ENCODE measurements around the gene CTDSP1. TPM values are rescaled to one million over a fixed set of nuclear protein-coding genes. Genes with fewer than 3 reads are reported as not detected.

CTDSP1 gene
- total RNA-seq, 1 experiment from 2014 or later, result 25.4 TPM

GRCh38 chr2:218419630-218420216 lies 20.1 kb downstream of the CTDSP1 start:
- no peak for TF ChIP-seq SP1 (CRISPR knock-in tag; conservative IDR thresholded peaks at IDR 0.05)
- ATAC-seq (no peak), DNase-seq (ENCODE audit: low spot score) (no peak)
- Mint-ChIP-seq H3K27ac (no peak overlapping the region), H3K4me1 (peaks cover 6% of the 10 kb centered on the region), H3K4me3 (no peak overlapping the region), H3K9me3 (no peaks in the 10 kb centered on the region), H3K27me3 (ENCODE audit: low read depth) (no peaks in the 10 kb centered on the region; the same call in 1 of the 2 replicates), H3K36me3 (no peaks in the 10 kb centered on the region)
- ChIA-PET CTCF (interaction anchor here (0.8 kb wide), 1 partner anchor 291 kb away, joined by 3 read pairs; the partner anchor contains the start of gene TTLL4), POLR2A (interaction anchor here (0.9 kb wide), 1 partner anchor 14 kb away, joined by 3 read pairs; no protein-coding TSS in a partner anchor)

GRCh38 chr2:218421027-218421426 lies 21.4 kb downstream of the CTDSP1 start:
- Mint-ChIP-seq H3K27me3 (ENCODE audit: low read depth) (no peaks in the 10 kb centered on the region; the same call in 1 of the 2 replicates), H3K4me3 (no peak overlapping the region), H3K27ac (no peak overlapping the region), H3K9me3 (no peaks in the 10 kb centered on the region), H3K36me3 (no peaks in the 10 kb centered on the region), H3K4me1 (peaks cover 6% of the 10 kb centered on the region)
- no peak for DNase-seq (ENCODE audit: low spot score)
- ATAC-seq, result no peak
- no peak for TF ChIP-seq ETV6 (CRISPR knock-in tag; IDR thresholded peaks at IDR 0.05)
- no peak for TF ChIP-seq GRHL2 (CRISPR knock-in tag; IDR thresholded peaks at IDR 0.05; ENCODE audit: insufficient replicate concordance, severe bottlenecking)
- POLR2A ChIA-PET, result no interaction called here
- CTCF ChIA-PET, result interaction anchor here (0.7 to 1.2 kb wide), 3 partner anchors 26 to 575 kb away, joined by 3 to 4 read pairs (median 3); no protein-coding TSS in a partner anchor

- Mint-ChIP-seq H3K9me3 (no peaks in the 10 kb centered on the region), H3K27me3 (ENCODE audit: low read depth) (no peaks in the 10 kb centered on the region), H3K36me3 (no peaks in the 10 kb centered on the region), H3K4me1 (peaks cover 6% of the 10 kb centered on the region), H3K4me3 (no peak overlapping the region), H3K27ac (no peak overlapping the region)
- POLR2A ChIA-PET, result no interaction called here
- CTCF ChIA-PET, result no interaction called here
- TF ChIP-seq ESRRA (CRISPR knock-in tag; IDR thresholded peaks at IDR 0.05; ENCODE audit: borderline replicate concordance), result no peak
- no peak for TF ChIP-seq IRF2 (CRISPR knock-in tag; IDR thresholded peaks at IDR 0.05; ENCODE audit: borderline replicate concordance, low read depth)
- no peak for TF ChIP-seq STAT6 (CRISPR knock-in tag; conservative IDR thresholded peaks at IDR 0.05; ENCODE audit: low read depth)
- TF ChIP-seq ERG (CRISPR knock-in tag; IDR thresholded peaks at IDR 0.05), result no peak
- no peak for TF ChIP-seq ZNF532 (CRISPR knock-in tag; IDR thresholded peaks at IDR 0.05; ENCODE audit: borderline replicate concordance)
- DNase-seq (ENCODE audit: low spot score), result no peak
- ATAC-seq, result no peak
Observed at GRCh38 chr2:218422403-218423086, 22.9 kb downstream of the CTDSP1 start.

- Mint-ChIP-seq H3K9me3 (no peaks in the 10 kb centered on the region), H3K36me3 (no peaks in the 10 kb centered on the region), H3K27ac (no peak overlapping the region), H3K27me3 (ENCODE audit: low read depth) (no peaks in the 10 kb centered on the region; the same call in 1 of the 2 replicates), H3K4me3 (no peak overlapping the region), H3K4me1 (peaks cover 6% of the 10 kb centered on the region)
- no peak for ATAC-seq
- TF ChIP-seq PREB (CRISPR knock-in tag; IDR thresholded peaks at IDR 0.05; ENCODE audit: borderline replicate concordance), result no peak
- no peak for TF ChIP-seq IRF1 (CRISPR knock-in tag; IDR thresholded peaks at IDR 0.05)
- TF ChIP-seq FOXK1 (CRISPR knock-in tag; IDR thresholded peaks at IDR 0.05), result no peak
- no peak for TF ChIP-seq ZNF232 (CRISPR knock-in tag; IDR thresholded peaks at IDR 0.05)
- CTCF ChIA-PET, result interaction anchor here (1.4 kb wide), 1 partner anchor 264 kb away, joined by 3 read pairs; no protein-coding TSS in a partner anchor
- POLR2A ChIA-PET, result no interaction called here
- DNase-seq (ENCODE audit: low spot score), result no peak
Observed at GRCh38 chr2:218423584-218423983, 23.9 kb downstream of the CTDSP1 start.

All from WTC11 (cell line).